ENCODE data around the gene ADPRM. TPM values are rescaled to one million over a fixed set of nuclear protein-coding genes. Genes with fewer than 3 reads are reported as not detected.

The ADPRM gene
- total RNA-seq, 4 donors from 2014 or later, result 2.8 to 16.2 (median 6.1) TPM

DNA sequence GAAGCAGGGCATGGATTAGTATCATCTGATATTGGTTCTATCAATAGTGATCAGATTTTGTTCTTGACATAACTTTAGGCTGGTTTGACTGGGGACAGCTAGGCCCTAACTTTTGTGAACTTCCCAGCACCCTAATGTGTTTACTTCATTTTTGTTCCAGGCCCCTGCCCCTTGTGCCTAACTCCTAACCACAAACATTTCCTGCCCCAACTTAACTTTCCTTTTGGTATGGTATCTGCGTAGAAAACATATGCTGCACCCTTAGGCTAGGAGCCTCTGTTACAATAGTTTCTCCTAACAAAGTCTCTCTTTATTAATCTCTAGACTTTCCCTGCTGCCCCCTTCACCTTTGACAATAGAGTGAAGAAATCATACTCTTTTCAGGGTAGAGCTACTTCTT is 2.5 kb downstream of the ADPRM start:
- DNase-seq, result no peak
- intact Hi-C loops (cut with DNase I; ENCODE audit: low total_unique reads), result loop anchor here (10.0 kb wide), 1 partner anchor 55 kb away; no protein-coding TSS in a partner anchor
- in situ Hi-C loops (cut with MboI; ENCODE audit: low pct_ligation_motif_present in 1 of 4, low pct_unique_long_range_greater_than_20kb in 1 of 4, low sequenced_read_pairs in 3 of 4), result no loop called here
- H3K27me3 ChIP-seq, result no peaks in the 10 kb centered on the region
- H3K27ac ChIP-seq, result no peak overlapping the region
- H3K36me3 ChIP-seq, result peaks cover 0 to 10% (median 0%) of the 10 kb centered on the region in 4 donors
- 76 to 78% methylated on average over 1 of the region's 1 CpG for WGBS, 2 donors (ENCODE audit: low coverage in 1 of 2)
- H3K9me3 ChIP-seq, result no peaks in the 10 kb centered on the region
- no peak overlapping the region for H3K4me3 ChIP-seq
- TF ChIP-seq, protein P1, sequence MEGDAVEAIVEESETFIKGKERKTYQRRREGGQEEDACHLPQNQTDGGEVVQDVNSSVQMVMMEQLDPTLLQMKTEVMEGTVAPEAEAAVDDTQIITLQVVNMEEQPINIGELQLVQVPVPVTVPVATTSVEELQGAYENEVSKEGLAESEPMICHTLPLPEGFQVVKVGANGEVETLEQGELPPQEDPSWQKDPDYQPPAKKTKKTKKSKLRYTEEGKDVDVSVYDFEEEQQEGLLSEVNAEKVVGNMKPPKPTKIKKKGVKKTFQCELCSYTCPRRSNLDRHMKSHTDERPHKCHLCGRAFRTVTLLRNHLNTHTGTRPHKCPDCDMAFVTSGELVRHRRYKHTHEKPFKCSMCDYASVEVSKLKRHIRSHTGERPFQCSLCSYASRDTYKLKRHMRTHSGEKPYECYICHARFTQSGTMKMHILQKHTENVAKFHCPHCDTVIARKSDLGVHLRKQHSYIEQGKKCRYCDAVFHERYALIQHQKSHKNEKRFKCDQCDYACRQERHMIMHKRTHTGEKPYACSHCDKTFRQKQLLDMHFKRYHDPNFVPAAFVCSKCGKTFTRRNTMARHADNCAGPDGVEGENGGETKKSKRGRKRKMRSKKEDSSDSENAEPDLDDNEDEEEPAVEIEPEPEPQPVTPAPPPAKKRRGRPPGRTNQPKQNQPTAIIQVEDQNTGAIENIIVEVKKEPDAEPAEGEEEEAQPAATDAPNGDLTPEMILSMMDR (IDR thresholded peaks at IDR 0.05), result no peak
- TF ChIP-seq POLR2AphosphoS5 (IDR thresholded peaks at IDR 0.05), result no peak
- peak; percentile 17 for TF ChIP-seq POLR2A (IDR thresholded peaks at IDR 0.05)
- H3K4me1 ChIP-seq, result peaks cover 5 to 33% (median 26%) of the 10 kb centered on the region in 4 donors

DNA sequence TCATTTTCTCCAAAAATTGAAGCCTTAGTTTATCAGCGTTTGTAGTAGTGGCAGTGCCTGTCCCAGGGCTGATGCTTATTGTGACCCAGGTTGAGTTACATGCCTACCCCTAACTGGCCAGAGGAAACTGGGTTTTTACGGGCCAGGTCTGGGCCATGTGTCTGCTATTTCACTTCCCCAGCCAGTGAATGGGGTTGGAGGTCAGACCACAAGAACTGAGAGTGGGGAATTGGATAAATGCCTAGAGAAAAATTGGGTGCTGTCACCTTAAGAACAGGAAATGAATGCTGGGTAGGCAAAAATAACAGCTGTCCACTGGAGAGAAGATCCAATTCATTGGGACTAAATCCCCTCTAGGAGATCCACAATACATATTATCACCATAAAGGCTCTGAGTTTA is 5.2 kb downstream of the ADPRM start:
- in situ Hi-C loops (cut with MboI; ENCODE audit: low pct_ligation_motif_present in 1 of 4, low pct_unique_long_range_greater_than_20kb in 1 of 4, low sequenced_read_pairs in 3 of 4) (no loop called here), intact Hi-C loops (cut with DNase I; ENCODE audit: low total_unique reads) (loop anchor here (10.0 kb wide), 1 partner anchor 58 kb away; no protein-coding TSS in a partner anchor)
- peaks cover 0 to 31% (median 9%) of the 10 kb centered on the region in 4 donors for H3K36me3 ChIP-seq
- peaks cover 5 to 15% (median 14%) of the 10 kb centered on the region in 4 donors for H3K4me1 ChIP-seq
- no peak for TF ChIP-seq POLR2A (IDR thresholded peaks at IDR 0.05)
- DNase-seq, result no peak
- no peaks in the 10 kb centered on the region for H3K9me3 ChIP-seq
- H3K27ac ChIP-seq, result no peak overlapping the region
- no peaks in the 10 kb centered on the region for H3K27me3 ChIP-seq
- 65 to 83% methylated on average over 1 to 2 of the region's 2 CpGs for WGBS, 2 donors (ENCODE audit: low coverage in 1 of 2)
- H3K4me3 ChIP-seq, result no peak overlapping the region

DNA sequence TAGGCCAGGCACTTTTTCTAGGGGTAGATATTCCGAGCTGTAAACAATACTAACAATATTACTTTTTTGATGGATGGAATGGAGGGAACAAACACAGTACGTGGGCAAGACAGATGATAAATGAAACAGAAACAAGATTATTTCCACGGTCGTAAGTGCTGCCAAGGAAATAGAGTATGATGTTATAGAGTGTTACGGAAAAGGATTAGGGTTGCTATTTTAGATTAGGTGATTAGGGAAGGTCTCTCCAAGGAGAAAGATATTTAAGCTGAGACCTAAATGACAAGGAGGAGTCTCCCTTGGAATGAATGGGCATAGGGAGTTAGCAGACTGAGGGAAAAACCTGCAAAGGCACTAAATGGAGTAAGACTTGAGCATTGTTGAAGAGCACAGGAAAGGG is 8.3 kb downstream of the ADPRM start:
- no peak overlapping the region for H3K4me3 ChIP-seq

DNA sequence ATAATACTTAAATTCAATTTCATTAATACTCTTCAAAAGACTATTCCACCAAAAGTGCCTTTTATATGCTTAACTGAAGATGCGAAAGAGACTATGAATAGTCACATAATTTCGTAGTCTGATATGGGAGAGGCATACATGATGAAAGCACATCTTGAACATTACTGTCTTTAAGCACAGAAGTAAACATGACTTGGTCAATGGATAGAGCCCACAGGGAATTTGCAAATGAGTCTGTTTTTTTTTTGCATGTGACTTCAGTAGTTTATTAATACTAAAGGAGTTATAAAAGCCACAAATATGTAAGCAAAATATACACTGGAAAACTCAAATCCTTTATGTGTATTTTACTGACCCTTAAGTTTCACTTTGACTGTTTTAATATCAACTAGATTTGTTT is 15.9 kb downstream of the ADPRM start:
- 88 to 89% methylated on average over 2 of the region's 2 CpGs for WGBS, 2 donors (ENCODE audit: low coverage in 1 of 2)
- no peak for TF ChIP-seq EP300 (IDR thresholded peaks at IDR 0.05; ENCODE audit: low read depth)
- TF ChIP-seq, protein P1 (IDR thresholded peaks at IDR 0.05), result no peak
- TF ChIP-seq POLR2AphosphoS5 (IDR thresholded peaks at IDR 0.05), result no peak
- TF ChIP-seq POLR2A (IDR thresholded peaks at IDR 0.05), result no peak
- Histone ChIP-seq H3K27ac (no peak overlapping the region), H3K4me1 (no peaks in the 10 kb centered on the region), H3K27me3 (no peaks in the 10 kb centered on the region), H3K4me3 (no peak overlapping the region), H3K9me3 (no peaks in the 10 kb centered on the region), H3K36me3 (peaks cover 0 to 30% (median 9%) of the 10 kb centered on the region in 4 donors)
- intact Hi-C loops (cut with DNase I; ENCODE audit: low total_unique reads) (no loop called here), in situ Hi-C loops (cut with MboI; ENCODE audit: low pct_ligation_motif_present in 1 of 4, low pct_unique_long_range_greater_than_20kb in 1 of 4, low sequenced_read_pairs in 3 of 4) (loop anchor here in 1 of 4 donors (10.0 kb wide), 1 partner anchor 61 kb away; no protein-coding TSS in a partner anchor)
- DNase-seq, result no peak

More for the DNA sequence above, 8.3 kb downstream of the ADPRM start:
- Histone ChIP-seq H3K9me3 (no peaks in the 10 kb centered on the region), H3K27me3 (no peaks in the 10 kb centered on the region), H3K36me3 (peaks cover 0 to 43% (median 9%) of the 10 kb centered on the region in 4 donors), H3K4me1 (peaks cover 0 to 4% (median 1%) of the 10 kb centered on the region in 4 donors), H3K27ac (no peak overlapping the region)
- TF ChIP-seq, protein P1 (IDR thresholded peaks at IDR 0.05), result no peak
- TF ChIP-seq EP300 (IDR thresholded peaks at IDR 0.05; ENCODE audit: low read depth) (no peak), POLR2AphosphoS5 (IDR thresholded peaks at IDR 0.05) (no peak), POLR2A (IDR thresholded peaks at IDR 0.05) (no peak)
- WGBS, 2 donors (ENCODE audit: low coverage in 1 of 2), result 87 to 91% methylated on average over 5 of the region's 5 CpGs
- no peak for DNase-seq
- intact Hi-C loops (cut with DNase I; ENCODE audit: low total_unique reads) (loop anchor here (10.0 kb wide), 1 partner anchor 61 kb away; no protein-coding TSS in a partner anchor), in situ Hi-C loops (cut with MboI; ENCODE audit: low pct_ligation_motif_present in 1 of 4, low pct_unique_long_range_greater_than_20kb in 1 of 4, low sequenced_read_pairs in 3 of 4) (loop anchor here in 1 of 4 donors (5.0 kb wide), 1 partner anchor 612 kb away; no protein-coding TSS in a partner anchor)

DNA sequence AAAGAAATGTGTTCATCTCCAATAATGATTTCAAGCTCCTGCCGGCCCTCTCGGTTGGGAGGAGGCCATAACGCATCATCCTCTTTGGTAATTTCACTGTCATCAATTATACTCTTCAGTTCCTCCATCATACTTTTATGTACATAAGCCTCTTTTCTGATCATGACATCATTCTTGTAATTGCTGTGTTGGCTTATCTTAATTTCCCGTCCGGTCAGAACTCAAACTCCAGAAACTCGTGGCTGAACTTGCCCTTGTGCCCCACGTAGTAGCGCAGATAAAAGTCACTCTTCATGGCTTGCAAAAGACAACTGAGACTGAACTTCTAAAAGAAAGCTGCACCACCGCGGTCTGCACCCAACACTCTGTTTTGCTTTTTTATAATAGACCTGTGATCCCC is 18.8 kb downstream of the ADPRM start:
- TF ChIP-seq POLR2A (IDR thresholded peaks at IDR 0.05) (no peak), POLR2AphosphoS5 (IDR thresholded peaks at IDR 0.05) (no peak), EP300 (IDR thresholded peaks at IDR 0.05; ENCODE audit: low read depth) (no peak)
- TF ChIP-seq, protein P1 (IDR thresholded peaks at IDR 0.05), result no peak
- Histone ChIP-seq H3K4me3 (no peak overlapping the region), H3K36me3 (peaks cover 0 to 32% (median 8%) of the 10 kb centered on the region in 4 donors), H3K9me3 (no peaks in the 10 kb centered on the region), H3K27ac (no peak overlapping the region), H3K4me1 (no peaks in the 10 kb centered on the region), H3K27me3 (no peaks in the 10 kb centered on the region)
- intact Hi-C loops (cut with DNase I; ENCODE audit: low total_unique reads) (no loop called here), in situ Hi-C loops (cut with MboI; ENCODE audit: low pct_ligation_motif_present in 1 of 4, low pct_unique_long_range_greater_than_20kb in 1 of 4, low sequenced_read_pairs in 3 of 4) (loop anchor here in 1 of 4 donors (10.0 kb wide), 1 partner anchor 59 kb away; no protein-coding TSS in a partner anchor)
- DNase-seq, result no peak
- 90% methylated on average over 6 to 10 of the region's 10 CpGs for WGBS, 2 donors (ENCODE audit: low coverage in 1 of 2)

Data from transverse colon (tissue), 4 donors.